Osteoblast (primary cell): ENCODE data around the gene COL27A1. TPM values are rescaled to one million over a fixed set of nuclear protein-coding genes. Genes with fewer than 3 reads are reported as not detected.
A peak's percentile ranks its signal among the peaks of the same experiment; 100 is the strongest.

Experiments used
- DNase-seq: peaks from one replicate; pipeline ENCODE4 v3.0.0; 2011; ENCODE audit warnings: low spot score, mixed read lengths; ENCODE audit not compliant: insufficient read length; ENCODE audit errors: missing footprints
- H2AFZ ChIP-seq: 2 replicates; pipeline ENCODE4 v1.6.0; 2011; ENCODE audit warnings: mild to moderate bottlenecking, low read length
- H3K27ac ChIP-seq: 2 replicates; pipeline ENCODE4 v1.5.1; 2011; ENCODE audit warnings: mild to moderate bottlenecking, low read depth, low read length, moderate library complexity
- H3K27me3 ChIP-seq: 2 replicates; pipeline ENCODE4 v1.6.0; 2012; ENCODE audit warnings: mild to moderate bottlenecking, control low read depth, inconsistent platforms, low read length, moderate library complexity; ENCODE audit not compliant: insufficient read depth
- H3K36me3 ChIP-seq: 2 replicates; pipeline ENCODE4 v1.5.1; 2011; ENCODE audit warnings: mild to moderate bottlenecking, low read length, control low read depth, moderate library complexity; ENCODE audit not compliant: insufficient read depth
- H3K4me1 ChIP-seq: 2 replicates; pipeline ENCODE4 v1.5.1; 2011; ENCODE audit warnings: mild to moderate bottlenecking, low read length, control low read depth, moderate library complexity; ENCODE audit not compliant: insufficient read depth
- H3K4me2 ChIP-seq: 2 replicates; pipeline ENCODE4 v1.6.0; 2011; ENCODE audit warnings: mild to moderate bottlenecking, low read length; ENCODE audit not compliant: insufficient read depth
- H3K4me3 ChIP-seq: fragments of 200-600 bp; sonication (generic); 3 replicates; pipeline ENCODE4 v1.5.1; 2012; ENCODE audit warnings: mild to moderate bottlenecking, low read length, inconsistent platforms; ENCODE audit not compliant: insufficient read depth
- H3K79me2 ChIP-seq: 2 replicates; pipeline ENCODE4 v1.6.0; 2012; ENCODE audit warnings: mild to moderate bottlenecking, low read length, control low read depth, inconsistent platforms; ENCODE audit not compliant: insufficient read depth
- H3K9me3 ChIP-seq: 2 replicates; pipeline ENCODE4 v1.5.1; 2011; ENCODE audit warnings: low read depth, low read length, control low read depth
- H4K20me1 ChIP-seq: 2 replicates; pipeline ENCODE4 v1.6.0; 2012; ENCODE audit warnings: mild to moderate bottlenecking, low read length, control low read depth; ENCODE audit not compliant: insufficient read depth
- CTCF ChIP-seq: IDR thresholded peaks from 2 replicates; pipeline ENCODE4 v1.5.1; 2011; ENCODE audit warnings: mild to moderate bottlenecking, low read depth, low read length, moderate library complexity; ENCODE audit errors: extremely low read depth
- total RNA-seq: library from RNA; depleted of rRNA; stranded (reverse); fragments of >200 nt; gene quantifications from 2 replicates; pipeline ENCODE4 v1.2.3, GENCODE V29; 2012

COL27A1 gene
- total RNA-seq, 1 donor: 10.1 TPM

GRCh38 chr9:114225561-114226212 lies 70.3 kb downstream of the COL27A1 start:
- H3K4me1 ChIP-seq: peaks cover 35% of the 10 kb centered on the region

GRCh38 chr9:114226246-114227055 lies 71.1 kb downstream of the COL27A1 start:
- H3K27me3 ChIP-seq: no peaks in the 10 kb centered on the region
- no peak for DNase-seq
- no peaks in the 10 kb centered on the region for H4K20me1 ChIP-seq
- H3K4me1 ChIP-seq: peaks cover 32% of the 10 kb centered on the region
- no peaks in the 10 kb centered on the region for H3K9me3 ChIP-seq
- H3K4me3 ChIP-seq: no peak overlapping the region
- no peaks in the 10 kb centered on the region for H3K79me2 ChIP-seq
- TF ChIP-seq CTCF: no peak
- no peak overlapping the region for H2AFZ ChIP-seq
- no peaks in the 10 kb centered on the region for H3K36me3 ChIP-seq
- no peak overlapping the region for H3K27ac ChIP-seq
- H3K4me2 ChIP-seq: no peak overlapping the region

More at GRCh38 chr9:114225561-114226212, 70.3 kb downstream of the COL27A1 start:
- H3K36me3 ChIP-seq: no peaks in the 10 kb centered on the region
- H4K20me1 ChIP-seq: no peaks in the 10 kb centered on the region
- H2AFZ ChIP-seq: peak overlapping the region; percentile 45
- H3K9me3 ChIP-seq: no peaks in the 10 kb centered on the region
- H3K27ac ChIP-seq: peak overlapping the region; percentile 64
- peak; percentile 93 for DNase-seq
- peak overlapping the region; percentile 65 for H3K4me2 ChIP-seq
- TF ChIP-seq CTCF: no peak
- H3K4me3 ChIP-seq: peak overlapping the region; percentile 2
- no peaks in the 10 kb centered on the region for H3K79me2 ChIP-seq
- H3K27me3 ChIP-seq: no peaks in the 10 kb centered on the region

GRCh38 chr9:114227288-114228015 lies 72.1 kb downstream of the COL27A1 start:
- Histone ChIP-seq H3K4me3 (no peak overlapping the region), H3K27ac (no peak overlapping the region), H2AFZ (no peak overlapping the region), H3K9me3 (no peaks in the 10 kb centered on the region), H4K20me1 (no peaks in the 10 kb centered on the region), H3K27me3 (no peaks in the 10 kb centered on the region), H3K79me2 (no peaks in the 10 kb centered on the region), H3K4me1 (peaks cover 31% of the 10 kb centered on the region), H3K4me2 (no peak overlapping the region), H3K36me3 (no peaks in the 10 kb centered on the region)
- no peak for DNase-seq
- TF ChIP-seq CTCF: no peak
